Measurements from ENCODE around the gene HIPK3.

DNA sequence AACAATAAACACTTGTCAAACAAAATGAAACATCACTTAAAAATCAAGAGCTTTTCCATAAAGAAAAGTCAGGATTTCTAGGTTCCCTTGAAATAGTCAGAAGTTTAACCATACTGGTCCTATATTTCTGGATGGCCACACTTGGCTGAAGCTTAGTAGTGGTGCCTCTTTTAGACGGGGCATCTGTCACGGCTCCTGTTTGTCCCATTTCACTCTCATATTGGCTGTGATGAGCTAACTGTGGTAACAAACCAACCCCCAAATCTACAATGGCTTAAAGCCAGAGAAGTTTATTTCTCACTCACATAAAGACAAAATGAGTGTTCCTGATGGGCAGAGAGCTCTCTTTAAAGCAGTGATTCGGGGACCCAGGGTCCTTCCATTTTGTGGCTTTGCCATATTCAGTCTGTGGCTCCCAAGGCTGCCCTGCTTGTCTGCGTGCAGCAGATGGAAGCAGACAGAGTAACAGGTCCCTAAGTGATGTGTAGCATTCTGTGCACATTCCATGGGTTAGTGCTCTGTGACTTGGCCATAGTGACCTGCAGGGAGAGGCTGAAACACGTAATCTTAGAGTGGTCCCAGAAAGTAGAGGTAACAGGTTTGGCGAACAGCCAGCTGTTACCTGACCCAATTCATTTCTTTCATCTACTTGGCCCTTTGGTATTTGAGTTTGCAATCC, 137.4 kb downstream of the HIPK3 start:
- TF ChIP-seq CTCF (IDR thresholded peaks at IDR 0.05), result no peak
- TF ChIP-seq EP300 (IDR thresholded peaks at IDR 0.05), result no peak
- no peak for TF ChIP-seq POLR2A (IDR thresholded peaks at IDR 0.05)
